ENCODE data around the gene SUN2.
A peak's percentile ranks its signal among the peaks of the same experiment; 100 is the strongest.

SUN2 gene

GRCh38 chr22:38733724-38734381, 21.9 kb downstream of the SUN2 start:
- DNase-seq: no peak

- peak; percentile 56 for DNase-seq
Observed at GRCh38 chr22:38733329-38733723, 22.5 kb downstream of the SUN2 start.

GRCh38 chr22:38732251-38732815, 23.5 kb downstream of the SUN2 start:
- no peak for DNase-seq

GRCh38 chr22:38731703-38732161, 24.1 kb downstream of the SUN2 start:
- no peak for DNase-seq

- no peak for DNase-seq
Observed at GRCh38 chr22:38730411-38730871, 25.4 kb downstream of the SUN2 start.

- DNase-seq: no peak
Observed at GRCh38 chr22:38729946-38730345, 25.9 kb downstream of the SUN2 start.

DNA sequence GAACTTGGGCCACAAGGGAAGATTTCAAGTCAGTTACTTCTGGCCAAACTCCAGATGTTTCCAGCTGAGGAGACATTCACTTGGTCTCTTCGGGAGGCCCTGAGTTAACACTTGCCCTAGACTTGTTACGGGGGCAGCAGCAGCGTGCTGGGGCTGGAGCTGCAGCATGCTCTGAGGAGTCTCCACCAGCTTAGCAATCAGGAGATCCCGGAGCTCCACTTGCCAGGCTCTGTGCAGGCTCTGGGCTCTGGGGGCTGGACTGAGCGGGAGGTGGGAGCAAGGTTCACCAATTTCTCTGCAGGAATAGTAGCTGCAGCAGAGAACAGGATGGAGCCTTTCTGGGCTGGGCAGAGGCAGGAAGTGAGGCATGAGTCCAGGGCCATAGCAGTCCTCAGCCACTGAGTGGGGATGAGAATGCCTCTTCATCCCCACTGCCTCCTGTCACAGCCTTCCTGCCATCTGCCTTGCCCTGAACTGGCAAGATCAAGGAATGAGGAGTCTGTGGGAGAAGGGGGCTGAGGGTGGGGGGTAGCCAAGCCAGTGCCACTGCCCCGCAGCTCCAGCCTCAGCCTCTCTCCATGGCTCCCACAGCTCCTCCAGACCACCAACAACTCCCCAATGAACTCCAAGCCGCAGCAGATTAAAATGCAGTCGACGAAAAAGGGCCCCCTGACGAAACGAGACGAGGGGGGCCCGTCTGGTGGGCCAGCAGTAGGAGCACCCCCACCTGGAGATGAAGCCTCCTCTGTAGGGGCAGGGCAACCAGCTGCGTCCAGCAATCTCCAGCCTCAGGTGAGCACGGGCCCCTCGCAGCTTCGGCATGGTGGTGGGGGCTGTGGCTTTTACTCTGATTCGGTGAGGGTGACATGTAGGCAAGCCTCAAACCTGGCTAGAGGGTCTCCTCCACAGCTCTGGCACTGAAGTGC, 26.7 kb downstream of the SUN2 start:
- no peak for DNase-seq

DNA sequence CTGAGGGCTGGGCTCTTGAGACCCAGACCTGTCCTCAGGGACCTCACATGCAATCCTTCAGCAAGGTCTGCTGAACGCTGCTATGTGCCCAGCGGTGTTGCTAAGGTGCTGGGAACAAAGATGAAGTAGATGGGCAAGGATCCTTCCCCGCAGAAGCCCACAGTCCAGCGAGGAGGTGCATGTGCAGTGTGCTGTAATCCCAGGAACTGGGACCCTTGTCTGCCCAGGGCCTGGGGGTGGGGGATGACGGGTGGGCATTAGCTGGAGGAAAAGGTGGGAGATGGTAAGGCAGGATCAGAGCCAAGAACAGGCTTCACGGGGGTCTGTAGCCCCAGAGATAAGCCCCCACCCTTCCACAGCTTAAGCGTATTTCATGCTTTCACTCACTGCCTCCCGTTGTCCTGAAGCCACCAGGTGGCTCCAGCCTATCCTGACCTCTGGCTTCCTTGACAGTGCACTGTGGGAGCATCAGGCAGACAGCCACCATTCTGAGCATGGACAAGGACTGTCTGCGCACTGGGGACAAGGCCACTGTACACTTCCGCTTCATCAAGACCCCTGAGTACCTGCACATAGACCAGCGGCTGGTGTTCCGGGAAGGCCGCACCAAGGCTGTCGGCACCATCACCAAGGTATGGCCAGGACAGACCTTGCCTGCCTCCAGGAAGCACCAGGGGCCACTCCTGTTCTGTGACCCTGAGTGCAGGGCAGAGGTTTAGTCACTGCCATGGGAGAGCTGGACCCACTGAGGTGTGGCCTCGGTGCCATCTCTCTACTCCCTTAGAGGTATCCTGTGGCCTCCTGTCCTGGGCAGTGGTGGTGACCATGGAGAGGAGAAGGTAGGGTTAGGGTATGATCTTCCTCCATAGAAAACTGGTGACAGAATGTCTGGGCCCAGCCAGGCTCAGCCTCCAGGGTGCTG, 28.0 kb downstream of the SUN2 start:
- no peak for DNase-seq

GRCh38 chr22:38727123-38727522, 28.7 kb downstream of the SUN2 start:
- no peak for DNase-seq

DNA sequence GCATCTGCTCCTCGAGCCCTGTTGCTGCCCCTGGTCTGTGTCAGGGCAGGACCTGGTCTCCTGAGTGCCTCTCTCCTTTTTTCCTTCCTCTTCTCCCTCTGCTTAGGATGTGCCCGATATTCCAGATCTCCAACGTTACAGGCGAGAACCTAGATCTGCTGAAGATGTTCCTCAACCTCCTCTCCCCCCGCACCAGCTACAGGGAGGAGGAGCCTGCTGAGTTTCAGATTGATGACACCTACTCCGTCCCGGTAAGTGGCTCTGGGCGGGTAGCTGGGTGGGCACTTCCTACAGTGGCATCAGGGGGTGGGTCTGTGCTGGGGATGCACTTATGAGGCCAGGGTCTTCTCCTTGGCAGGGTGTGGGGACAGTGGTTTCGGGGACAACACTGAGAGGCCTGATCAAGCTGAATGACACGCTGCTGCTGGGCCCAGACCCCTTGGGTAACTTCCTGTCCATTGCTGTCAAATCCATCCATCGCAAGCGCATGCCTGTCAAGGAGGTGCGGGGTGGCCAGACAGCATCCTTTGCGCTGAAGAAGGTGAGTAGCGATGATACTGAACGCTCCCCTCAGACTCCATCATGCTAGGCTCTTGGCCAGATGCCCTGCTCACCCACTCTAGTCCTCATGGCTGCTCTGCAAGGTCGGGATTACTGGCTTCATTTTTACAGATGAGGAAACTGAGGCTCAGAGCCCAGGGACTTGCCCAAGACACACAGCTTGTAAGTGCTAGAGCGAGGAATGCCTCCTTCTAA, 29.7 kb downstream of the SUN2 start:
- DNase-seq: no peak

DNA sequence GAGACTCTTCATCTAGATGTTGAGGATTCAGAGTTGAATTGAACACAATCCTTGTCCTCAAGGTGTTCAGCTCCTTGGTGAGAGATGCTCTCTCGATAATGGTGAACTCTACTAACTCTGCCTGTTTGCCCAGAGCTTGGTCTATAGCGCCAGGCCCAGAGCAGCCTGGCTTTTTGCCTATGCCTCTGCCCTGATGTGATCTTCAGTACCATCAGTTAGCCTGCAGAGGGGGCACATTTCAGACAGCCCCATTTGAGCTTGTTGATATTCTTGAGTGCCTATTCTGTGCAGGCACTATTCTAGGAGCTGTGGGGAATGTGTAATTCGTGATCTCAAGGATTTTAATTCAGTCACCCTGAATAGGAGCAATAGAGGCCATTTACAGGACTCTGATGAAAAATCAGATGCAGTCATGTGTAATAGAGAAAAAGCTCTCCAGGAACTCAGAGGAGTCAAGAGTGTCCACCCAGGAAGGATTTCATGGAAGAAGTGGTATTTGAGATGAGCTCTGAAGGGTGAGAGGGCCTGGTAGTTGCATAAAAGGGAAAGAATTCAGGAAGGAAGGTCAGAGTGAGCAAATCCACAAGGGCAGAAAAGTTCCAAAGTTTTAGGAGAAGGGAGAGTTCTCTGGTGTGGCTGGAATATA, 30.7 kb downstream of the SUN2 start:
- no peak for DNase-seq

GRCh38 chr22:38724176-38724575, 31.6 kb downstream of the SUN2 start:
- no peak for DNase-seq

DNA sequence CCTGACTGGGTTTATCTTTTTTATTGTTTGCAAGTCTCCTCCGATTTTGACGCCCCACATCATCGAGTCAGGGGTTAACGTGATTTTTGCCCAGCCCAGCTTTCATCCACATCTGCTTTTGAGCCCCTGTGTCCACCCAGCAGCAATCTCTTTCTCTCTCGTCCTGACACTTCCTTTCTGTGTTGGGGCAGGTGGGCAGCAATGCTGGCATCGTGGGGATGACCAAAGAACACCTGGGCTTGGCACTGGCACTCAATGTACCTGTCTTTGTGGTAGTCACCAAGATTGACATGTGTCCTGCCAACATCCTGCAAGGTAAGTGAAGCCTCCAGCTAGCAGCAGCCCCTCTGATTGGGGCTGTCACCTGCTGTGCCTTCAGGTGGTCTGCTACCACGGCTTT, 34.2 kb downstream of the SUN2 start:
- DNase-seq: no peak

- DNase-seq: no peak
Observed at GRCh38 chr22:38720350-38720749, 35.4 kb downstream of the SUN2 start.

DNA sequence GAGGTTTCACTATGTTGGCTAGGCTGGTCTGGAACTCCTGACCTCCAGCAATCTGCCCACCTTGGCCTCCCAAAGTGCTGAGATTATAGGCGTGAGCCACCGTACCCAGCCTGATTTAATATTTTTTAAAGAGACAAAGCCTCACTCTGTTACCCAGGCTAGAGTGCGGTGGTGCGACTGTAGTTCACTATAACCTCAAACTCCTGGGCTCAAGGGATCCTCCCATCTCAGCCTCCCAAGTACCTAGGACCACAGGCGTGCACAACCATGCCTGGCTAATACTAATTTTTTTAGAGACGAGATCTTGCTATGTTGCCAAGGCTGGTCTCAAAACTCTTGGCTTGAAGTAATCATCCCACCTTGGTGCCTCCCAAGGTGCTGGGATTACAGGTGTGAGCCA, 36.6 kb downstream of the SUN2 start:
- no peak for DNase-seq

DNA sequence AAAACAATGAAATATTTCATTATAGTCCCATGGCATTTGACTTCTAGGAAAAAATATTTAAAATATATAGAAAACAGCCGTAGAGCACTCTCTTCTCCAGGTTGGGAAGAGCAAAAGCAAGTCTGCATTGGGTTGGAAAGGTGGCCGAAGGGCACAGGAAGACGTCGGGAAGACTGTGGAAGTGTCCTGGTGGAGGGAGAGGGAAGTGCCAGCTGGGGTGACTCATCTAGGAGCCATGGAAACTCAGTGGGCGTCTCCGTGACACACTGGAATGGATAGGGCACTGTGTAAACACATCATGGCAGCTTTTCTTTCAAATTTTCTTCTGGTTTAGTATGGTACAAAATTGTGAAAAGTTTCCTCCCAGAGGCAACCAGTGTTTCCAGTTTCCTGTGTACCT, 37.4 kb downstream of the SUN2 start:
- no peak for DNase-seq

GRCh38 chr22:38717244-38717643, 38.6 kb downstream of the SUN2 start:
- no peak for DNase-seq

DNA sequence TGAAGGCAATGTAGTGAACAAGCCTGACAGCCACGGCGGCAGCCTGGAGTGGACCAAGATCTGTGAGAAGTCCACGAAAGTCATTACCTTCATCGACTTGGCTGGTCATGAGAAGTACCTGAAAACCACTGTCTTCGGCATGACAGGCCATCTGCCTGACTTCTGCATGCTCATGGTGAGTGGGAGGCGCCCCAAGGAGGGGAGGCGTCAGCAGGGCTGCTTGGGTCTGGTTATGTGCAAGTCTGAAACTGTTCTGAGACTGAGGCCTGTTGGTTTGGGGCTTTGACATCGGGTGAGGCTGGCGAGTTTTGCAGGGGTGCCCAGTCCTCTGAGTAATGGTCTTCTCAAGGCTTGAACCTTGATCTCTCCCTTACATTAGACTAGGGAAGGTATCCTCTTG, 39.0 kb downstream of the SUN2 start:
- no peak for DNase-seq

DNA sequence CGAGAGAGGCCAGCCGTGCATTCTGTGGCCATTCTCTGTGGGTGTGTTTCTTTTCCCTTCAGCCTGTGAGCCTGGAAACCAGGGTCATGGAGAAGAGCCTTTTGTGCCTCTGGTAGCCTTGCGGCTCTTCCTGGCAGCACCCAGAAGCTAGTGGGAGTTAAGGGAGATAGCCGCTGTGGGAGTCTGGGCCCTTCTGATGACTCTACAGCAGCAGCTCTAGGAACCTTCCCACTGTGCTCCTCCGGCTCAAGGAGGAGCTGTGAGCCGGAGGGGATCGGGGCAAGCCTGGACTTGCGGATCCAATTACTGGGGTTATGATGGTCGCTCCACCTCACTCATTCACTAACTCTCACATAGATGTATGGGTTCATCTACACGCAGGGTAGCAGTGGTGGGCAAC, 39.5 kb downstream of the SUN2 start:
- DNase-seq: no peak

GRCh38 chr22:38715852-38716251, 39.9 kb downstream of the SUN2 start:
- DNase-seq: no peak

DNA sequence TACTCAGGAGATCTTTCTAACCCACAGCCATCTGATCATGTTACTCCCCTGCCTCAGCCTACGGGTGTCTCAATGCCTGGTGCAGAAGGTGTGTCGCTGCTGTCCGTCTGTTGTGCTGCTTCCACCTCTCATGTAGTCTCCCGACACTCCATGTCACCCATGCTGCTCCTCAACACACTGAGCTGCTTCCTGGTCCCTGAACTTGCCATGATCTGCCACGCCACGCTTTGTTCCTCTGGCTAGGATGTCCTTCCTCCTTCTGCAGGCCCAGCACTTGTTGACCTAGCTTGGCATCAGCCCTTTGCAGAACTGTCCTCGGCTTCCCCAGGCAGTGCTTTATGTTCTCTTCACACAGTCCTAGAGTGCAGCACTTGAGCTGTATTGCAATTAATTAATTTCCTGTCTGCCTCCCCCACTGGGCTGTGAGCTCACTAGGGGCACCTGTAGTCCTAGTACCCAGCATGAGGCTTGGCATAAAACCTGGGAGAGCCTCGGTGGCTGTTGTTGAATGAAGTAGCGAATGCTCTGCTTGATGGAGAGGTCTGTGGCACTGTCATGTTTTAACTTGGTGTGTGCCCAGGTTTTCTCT, 40.5 kb downstream of the SUN2 start:
- DNase-seq: no peak
